GM19455 (cell line): Measurements from ENCODE around the gene ZBTB7C.

Experiments used
- ATAC-seq: cut with Tn5 transposase; IDR thresholded peaks from one replicate; pipeline ENCODE4 v1.9.1; 2021; ENCODE audit not compliant: unreplicated experiment

ZBTB7C gene

DNA sequence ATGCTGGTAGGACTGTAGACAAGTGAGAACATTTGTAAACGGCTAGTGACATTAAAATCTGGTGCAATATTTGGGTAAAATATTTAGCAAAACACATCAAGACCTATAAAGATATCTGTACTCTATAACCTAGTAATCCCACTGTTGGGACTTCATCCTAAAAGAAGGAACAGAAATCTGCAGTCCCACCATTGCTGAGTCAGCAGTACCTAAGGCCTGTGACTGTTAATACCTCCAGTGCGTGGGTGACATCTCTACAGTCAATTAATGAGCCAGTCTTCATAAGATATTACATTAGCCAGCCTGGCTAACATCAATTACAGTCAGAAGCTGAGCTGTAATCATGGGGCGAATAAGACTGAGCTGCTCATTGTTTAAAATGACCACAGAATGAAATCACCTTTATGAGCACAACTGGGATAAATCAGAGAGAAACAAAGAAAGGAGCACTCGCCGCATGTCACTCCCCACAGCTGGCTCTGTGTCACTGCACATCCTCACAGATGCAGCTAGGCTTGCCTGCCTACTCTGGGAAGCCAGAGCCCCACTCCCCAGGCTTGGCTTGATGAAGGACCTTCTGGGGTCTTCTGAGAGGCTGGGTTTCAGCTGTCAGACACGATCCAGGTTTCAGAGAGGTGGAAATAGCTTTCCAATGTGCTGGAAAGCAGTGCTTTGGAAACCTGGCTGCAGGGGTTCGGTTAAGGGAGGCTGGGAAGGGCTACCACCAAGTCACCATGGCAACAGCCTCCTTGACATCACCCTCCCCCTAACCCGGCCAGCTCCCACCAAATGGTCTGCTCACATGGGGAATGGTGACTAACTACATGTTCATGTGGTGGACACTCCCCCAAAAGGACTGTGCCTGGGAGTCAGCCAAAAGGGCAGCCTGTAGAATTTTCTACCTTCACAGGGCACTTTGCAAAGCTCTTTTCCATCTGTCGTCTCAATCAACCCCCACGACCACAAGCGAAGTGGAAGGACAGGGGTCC lies 145.0 kb downstream of the ZBTB7C start:
- ATAC-seq: no peak

DNA sequence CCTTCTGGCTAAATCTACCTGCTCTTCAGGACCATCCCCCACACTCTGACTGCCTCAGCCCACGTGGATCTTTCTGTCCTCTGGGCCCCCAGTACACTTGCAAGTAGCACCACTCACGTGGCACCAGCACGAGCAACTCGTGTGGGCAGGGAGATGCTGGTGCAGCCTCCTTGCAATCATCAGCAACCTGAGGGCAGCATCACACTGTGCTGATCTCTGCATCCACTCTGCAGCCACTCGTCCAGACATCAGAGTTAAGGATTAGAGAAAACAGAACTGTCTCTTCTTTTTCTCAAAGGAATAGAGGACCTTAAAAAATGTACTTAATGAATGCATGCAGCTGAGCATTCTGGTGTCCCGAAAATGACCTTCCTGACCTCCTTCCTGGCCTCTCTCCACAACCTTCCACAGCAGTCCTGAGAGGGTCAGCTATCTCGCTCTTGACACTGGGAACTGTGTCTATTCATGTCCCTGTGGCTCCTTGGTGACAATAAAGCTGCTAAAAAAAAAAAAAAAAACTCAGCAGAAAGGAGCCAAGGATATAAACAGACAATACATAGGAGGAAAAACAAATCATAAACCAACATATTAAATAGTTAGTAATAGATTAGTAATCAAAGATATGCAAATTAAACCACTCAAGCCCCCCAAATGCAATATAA lies 145.9 kb downstream of the ZBTB7C start:
- no peak for ATAC-seq

DNA sequence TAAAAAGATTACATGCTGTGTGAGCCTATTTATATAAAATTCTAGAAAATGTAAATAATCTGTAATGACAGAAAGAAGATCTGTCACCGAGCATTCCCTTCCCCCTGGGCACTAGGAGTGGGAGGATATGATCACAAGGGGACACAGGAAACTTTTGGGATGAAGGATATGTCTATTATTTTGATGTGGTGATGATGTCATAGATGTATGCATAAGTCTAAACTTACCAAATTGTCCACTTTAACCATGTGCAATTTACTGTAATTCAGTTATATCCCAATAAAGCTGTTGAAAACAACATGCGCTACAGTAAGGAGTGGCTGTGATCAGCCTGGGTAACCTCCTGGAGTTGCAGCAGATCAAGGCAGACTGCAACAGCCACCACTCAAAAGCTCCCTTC lies 148.9 kb downstream of the ZBTB7C start:
- no peak for ATAC-seq

DNA sequence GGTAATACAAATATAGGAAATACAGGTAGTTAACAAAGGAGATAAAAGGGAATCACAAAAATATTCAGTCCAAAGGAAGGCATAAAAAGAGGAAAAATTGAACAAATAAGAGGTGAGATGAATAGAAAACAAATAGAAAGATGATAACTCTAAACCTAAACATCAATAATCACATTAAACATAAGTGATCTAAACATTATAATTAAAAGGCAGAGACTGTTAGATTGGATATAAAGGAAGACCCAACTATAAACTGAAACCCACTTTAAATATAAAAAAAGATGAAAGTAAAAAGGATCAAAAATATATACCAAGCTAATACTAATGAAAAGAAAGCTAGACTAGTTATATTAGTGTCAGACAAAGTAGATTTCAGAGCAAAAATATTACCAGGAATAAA lies 152.3 kb downstream of the ZBTB7C start:
- ATAC-seq: no peak

DNA sequence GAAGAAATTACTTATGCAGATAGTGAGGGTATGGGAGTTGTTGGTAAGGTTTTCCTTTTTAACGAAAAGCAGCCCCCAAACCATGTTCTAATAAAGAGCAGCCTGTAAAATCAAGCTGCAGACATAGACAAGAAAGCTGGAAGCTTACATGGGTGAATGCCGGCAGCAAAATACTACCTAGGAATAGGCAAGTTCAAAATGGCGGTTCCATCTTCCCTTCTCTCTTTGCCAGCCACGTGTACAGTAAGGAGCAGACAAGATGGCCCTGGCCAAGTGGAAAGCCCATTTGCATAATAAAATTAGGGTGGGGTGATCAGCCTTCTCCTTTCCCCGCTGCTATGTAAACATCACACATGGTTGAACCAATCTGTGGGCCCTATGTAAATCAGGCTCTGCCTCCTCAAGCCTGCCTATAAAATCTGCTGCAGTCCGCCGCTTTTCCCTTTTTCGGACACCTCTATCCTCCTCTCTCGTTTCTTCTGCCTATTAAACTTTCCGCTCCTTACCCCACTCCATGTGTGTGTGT lies 155.0 kb downstream of the ZBTB7C start:
- no peak for ATAC-seq

DNA sequence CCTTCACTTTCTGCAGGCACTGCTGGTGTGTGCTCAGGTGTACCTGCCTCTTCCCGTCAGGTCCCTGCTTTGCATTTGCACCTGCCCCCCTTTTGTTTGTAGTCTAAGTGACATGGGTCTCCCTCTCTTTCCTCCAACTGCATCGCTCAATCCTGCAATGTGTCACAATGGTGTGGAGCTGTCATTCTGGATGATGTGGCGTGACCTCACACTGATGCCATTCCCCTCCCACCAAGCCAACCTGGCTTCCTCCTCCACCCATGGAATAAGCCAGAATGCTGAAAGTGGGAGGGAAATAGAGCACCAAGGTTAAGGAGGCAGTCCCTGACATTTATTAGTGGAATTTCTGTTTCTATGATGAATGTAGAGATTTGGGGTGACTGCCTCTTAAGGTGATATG lies 156.7 kb downstream of the ZBTB7C start:
- no peak for ATAC-seq

DNA sequence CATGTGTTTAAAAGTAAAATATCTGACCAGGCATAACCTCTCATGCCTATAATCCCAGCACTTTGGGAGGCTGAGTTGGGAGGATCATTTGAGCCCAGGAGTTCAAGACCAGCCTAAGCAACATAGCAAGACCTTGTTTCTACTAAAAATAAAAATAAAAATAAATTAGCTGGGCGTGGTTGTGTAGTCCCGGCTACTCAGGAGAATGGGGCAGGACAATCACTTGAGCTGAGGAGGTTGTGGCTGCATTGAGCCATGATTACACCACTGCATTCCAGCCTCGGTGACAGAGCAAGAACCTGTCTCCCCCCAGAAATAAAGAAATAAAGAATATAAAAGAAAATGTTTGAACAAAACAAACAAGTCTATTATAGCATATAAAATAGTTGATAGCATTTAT lies 158.3 kb downstream of the ZBTB7C start:
- ATAC-seq: no peak

DNA sequence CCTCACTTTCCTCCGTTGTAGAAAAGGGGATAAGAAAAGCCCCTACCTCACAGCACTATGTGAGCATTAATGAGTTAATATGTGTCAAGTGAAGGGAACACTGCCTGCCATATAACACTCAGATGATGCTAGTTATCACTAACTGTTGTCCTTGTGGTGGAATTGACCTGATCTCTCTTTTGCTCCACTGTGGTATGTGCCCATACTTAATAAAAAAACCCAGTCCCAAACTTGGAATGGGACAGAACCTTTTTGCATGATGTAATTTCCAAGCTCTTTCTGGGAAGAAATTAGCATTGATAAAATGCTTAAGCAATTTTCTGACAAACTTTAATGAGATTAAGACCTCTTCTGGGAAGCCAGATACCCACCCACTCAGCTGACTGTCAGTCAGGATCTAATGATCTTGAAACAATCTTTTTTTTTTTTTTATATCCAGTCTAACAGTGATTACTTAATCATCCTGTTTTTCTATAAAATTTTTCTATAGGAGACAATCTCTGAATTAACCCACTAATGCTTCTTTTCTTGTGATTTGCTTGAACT lies 158.7 kb downstream of the ZBTB7C start:
- ATAC-seq: no peak

DNA sequence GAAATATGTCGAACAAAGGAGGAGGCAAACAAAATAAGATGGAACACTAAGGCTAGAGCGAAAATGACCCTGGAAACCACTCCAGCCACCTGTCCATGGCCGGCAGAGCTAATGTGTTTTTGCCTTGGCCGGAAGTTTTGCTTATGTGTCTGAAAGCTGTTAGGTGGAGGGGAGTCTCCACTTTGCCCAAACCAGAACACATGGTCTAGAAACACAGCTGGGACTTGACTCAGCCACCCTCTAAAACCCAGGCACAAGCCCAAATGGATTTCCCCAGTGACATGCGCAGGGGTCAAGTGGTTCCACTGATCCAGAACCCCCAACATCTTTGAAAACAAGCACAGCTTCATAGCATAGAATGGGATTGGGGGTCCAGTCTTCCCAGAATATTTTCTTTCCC lies 159.3 kb downstream of the ZBTB7C start:
- no peak for ATAC-seq

DNA sequence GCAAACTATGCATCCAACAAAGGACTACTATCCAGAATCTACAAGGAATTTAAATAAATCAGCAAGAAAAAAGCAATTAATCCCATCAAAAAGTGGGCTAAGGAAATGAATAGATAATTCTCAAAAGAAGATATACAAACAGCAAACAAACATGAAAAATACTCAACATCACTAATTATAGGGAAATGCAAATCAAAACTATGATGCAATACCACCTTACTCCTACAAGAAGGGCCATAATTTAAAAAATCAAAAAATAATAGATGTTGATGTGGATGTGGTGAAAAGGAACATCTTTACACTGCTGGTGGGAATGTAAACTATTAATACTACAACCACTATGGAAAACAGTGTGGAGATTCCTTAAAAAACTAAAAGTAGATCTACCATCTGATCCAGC lies 164.7 kb downstream of the ZBTB7C start:
- no peak for ATAC-seq

DNA sequence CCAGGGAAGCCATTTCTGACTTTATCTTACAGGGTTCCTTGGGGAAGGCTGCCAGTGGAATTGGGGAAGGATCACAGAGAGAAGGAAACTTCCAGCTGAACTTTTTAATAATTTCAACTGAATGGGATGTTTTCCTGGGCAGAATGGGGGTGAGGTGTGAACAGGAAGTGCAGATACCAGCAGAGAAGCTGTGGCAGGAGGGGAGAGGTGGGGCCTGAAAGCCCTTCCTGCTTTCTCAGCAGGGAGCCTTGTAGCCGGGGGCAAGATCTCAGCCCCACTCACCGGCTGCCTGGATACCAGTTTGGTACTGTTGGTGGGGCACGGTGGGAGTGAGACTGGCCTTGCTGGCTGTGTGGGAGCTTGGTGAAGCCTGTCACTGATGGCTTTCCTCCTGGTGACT lies 170.5 kb downstream of the ZBTB7C start:
- ATAC-seq: no peak

DNA sequence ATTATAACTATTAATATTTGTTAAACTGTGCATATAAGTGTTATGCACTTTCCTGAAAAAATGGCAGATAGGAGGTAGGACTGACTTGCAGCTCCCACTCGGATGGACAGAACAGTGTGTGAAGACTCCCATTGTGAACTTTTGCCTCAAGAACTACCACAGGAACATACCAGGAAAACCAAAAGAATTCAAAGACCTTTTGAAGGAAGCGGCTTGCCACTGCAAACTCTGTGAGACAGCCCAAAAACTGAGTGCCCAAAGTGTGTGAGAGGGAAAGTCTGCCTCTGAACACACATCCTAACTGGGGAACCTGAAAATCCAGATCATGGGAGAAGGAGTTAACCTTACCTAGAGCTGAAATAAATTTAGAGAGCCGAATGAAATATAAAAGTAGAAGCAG lies 171.0 kb downstream of the ZBTB7C start:
- no peak for ATAC-seq

DNA sequence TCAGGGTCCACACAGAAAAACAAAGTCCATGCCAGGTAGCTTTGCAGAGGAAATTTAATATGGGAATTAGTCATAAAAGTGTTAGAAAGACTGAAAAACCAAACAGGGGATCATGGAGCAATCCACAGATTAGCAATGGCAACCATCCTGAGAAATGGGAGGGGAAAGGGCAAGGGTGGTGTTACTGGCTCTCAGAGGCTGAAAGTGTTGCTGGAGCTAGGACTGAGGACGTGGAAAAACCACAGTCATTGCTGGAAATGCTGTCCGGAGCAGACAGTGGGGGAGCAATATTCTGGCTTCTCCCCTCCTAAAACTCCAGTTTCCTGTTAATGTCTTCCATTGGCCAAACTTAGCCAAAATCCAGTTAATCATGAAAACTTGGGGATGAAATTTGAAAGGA lies 172.4 kb downstream of the ZBTB7C start:
- no peak for ATAC-seq

DNA sequence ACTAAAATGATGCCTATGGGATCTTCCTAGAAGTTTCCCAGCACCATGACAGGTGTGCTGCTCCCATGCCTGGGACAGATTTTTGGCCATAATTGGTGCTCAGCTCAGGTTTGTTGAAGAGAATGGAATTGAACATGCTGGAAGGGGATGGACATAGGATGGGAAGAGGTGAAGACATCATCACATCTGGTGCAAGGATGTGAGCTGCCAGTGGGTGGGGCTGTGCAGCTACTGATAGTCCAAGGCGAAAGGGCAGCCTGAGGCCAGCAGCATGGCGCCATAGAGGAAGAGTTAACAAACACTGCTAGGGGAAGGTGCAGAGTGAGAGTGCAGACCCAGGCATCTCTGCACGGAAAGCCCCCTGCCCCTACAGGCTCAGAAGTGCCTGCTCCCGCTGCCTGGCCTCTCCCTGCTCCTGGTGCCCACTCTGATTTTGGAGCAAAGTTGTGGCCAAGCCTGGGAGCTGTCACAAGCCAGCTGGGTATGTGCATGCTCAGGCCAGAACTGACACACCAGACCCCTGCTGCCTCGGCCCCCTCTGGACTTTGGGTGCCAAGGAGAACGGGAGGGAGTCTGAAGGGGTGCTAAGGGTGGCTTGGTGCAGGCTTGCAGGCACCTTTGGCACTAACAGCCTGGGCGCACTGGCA lies 178.6 kb downstream of the ZBTB7C start:
- no peak for ATAC-seq

DNA sequence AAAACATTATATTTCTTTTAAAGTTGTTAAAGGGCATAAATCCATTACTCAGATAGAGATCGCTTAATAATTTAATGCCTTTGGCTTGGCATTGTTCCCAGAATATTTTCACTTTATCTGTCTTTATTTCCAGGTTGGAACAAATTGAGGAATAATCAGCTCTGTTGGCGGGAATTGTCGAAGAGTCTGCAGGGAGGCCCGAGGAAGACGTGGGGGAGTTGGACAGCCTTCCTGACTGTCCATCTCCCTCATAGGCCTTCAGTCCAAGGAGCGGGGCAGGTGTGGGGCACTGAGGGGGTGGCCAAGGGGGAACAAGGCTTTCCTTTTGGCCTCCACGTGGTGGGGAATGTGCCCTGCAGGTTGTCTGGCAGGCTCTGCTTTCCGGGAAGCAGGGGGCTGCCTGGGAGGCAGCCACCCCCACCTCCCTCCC lies 179.6 kb downstream of the ZBTB7C start:
- ATAC-seq: no peak

DNA sequence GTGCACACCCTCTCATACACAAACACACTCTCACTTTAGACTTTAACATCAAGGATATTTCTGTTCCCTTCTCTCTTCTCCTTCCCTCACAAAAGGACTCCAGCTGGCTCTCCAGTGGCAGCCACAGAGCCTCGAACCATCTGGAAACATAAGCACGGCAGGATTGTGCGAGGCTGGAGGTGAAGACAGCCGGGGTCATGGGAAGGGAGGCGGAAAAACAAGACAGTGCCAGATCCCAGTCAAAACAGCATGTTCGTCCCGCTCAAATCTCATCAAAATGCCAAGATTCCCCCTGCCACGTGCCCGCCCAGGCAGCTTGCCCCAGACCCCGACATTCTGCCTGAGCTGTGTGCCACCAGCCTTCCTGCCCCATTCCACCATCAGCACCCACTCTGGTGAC lies 180.3 kb downstream of the ZBTB7C start:
- no peak for ATAC-seq

DNA sequence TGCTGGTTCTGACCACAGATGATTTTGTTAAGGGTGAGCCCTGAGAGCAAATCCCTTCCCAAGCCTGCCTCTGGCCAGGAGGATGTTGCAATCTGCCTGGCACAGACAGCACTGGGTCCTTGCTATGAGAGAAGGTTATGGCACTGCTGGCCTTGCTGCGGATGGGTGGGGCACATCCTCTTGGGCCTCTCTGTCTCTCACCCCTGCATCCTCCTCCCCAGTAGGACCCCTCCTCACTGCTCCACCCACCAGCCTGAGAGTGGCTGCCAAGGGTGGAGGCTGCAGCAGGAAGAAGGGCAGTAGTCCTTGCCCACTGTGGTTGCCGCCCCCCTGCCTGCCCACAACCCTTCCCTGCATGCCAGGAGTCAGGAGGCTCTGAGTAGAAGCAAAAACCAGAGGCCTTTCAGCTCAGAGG lies 180.9 kb downstream of the ZBTB7C start:
- no peak for ATAC-seq

DNA sequence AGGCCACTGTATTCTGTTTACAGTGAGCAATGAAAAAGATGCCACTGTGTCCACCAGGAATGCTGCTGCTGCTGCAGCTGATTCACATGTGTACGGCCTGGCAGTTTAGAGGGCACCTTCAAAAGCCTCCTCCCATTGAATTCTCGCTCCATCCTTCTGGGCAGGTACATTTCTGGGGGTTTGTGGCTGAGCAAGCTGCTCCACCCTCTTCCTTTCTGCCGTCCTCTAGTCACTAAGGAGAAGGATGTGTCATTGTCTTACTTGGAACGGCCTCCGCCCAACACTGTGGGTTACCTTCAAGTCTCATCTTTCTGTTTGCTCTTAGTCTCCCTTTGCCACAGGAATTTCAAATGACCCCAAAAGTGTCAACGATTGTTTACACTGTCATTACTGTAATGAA lies 182.0 kb downstream of the ZBTB7C start:
- ATAC-seq: no peak

DNA sequence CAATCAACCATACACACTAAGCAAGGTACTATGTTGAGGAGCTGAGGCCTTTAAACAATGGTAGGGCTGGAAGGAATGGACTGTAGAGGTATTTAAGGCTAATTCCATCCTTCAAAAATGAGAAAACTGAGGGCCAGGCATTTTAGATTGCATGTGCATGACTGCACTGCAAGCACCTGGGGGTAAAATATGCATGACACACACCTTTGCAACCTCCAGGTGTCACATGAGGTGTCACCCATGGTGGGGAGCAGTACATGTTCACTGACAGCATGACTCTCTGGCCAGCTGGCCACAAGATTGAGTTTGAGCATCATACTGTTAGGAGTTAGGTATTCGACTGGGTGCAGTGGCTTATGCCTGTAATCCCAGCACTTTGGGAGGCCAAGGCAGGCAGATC lies 182.8 kb downstream of the ZBTB7C start:
- no peak for ATAC-seq

DNA sequence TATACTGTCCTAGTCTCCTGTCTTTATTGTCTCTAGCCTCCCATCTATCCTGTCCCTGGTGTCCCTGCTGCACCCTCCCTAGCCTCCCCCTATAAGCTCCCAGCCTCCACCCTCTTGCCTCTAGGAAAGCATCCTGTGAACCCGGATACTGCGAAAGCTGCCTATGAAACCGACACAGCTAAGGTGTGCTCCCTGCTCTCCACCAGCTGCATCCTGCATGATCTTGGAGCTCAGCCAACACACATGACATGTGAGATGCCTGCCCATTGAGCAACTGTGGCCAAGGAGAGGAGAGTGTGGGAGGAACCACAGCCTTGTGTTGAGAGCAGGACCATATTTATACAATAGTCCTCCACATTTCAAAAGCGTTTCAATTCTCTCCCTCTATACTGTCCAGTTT lies 187.1 kb downstream of the ZBTB7C start:
- no peak for ATAC-seq

DNA sequence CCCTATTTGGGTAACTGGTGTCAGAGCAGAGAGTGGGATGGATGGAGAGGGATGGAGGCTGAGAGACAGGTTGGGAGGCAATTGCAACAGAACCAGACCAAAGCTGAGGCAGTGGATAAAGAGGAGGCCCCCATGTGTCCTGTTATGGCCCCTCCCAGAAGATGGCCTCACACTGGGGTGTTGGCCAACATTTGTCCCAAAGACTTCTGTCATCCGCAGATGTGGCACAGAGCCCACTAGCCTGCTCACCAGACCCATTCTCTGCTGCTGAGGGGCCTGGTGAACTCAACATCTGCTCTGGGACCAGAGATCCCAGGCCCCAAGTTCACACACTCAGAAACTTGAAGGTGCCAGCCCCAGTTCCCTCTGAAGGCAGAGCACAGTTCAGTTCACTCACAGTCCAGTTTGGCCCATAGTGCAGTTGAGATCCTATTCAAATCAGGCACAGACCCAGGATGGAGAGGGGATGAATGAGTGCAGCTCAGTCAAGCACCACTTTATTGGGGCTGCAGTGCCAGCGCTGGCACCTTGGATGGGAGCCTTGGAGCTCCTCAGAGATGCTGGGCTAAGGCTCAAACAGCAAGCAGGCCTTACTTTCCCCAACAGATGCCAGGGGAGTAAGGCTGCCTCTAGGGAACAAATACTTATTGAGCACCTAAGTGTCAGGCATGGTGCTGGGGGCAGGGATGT lies 189.2 kb downstream of the ZBTB7C start:
- no peak for ATAC-seq
